ENCODE data around the gene TNP2. TPM values are rescaled to one million over a fixed set of nuclear protein-coding genes. Genes with fewer than 3 reads are reported as not detected.

TNP2 gene
- total and polyA plus RNA-seq, 9 of the 15 experiments (the other 6 are each of a cell fraction or from before 2014, with no cell fraction given): not detected

DNA sequence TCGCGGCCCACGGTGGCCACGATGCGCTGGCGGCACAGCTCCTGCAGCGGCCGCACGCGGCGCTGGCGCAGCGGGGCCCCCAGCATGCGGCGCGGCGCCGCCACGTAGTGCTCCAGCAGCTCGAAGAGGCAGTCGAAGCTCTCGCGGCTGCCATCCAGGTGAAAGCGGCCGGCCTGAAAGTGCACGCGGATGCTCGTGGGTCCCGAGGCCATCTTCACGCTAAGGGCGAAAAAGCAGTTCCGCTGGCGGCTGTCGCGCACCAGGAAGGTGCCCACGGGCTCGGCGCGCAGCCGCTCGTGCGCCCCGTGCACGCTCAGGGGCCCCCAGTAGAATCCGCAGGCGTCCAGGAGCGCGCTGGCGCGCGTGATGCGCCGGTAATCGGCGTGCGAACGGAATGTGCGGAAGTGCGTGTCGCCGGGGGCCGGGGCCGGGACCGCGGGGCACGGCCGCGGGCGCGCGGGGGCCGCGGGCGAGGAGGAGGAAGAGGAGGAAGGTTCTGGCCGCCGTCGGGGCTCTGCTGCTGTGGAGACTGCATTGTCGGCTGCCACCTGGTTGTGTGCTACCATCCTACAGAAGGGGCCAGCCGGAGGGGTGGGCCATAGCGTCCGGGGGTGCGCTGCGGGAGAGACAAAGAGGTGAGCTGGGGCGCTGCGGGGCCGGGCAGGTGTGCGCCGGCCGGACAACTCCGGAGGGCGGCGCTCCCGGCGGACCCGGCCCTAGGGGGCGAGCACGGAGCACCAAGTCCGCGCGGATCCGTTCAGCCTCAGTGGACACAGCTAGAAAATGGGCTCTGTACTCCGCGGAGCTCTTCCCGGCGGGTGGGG is 14.0 kb downstream of the TNP2 start (continued):
- TF ChIP-seq BCLAF1 (IDR thresholded peaks at IDR 0.05; ENCODE audit: borderline replicate concordance in 1 of 2, control insufficient read depth in 1 of 2, low read depth in 2 of 2, low read length in 1 of 2) (no peak), ZC3H8 (IDR thresholded peaks at IDR 0.05) (no peak), ZNF23 (CRISPR knock-in tag; IDR thresholded peaks at IDR 0.05) (no peak), CAMTA2 (CRISPR knock-in tag; conservative IDR thresholded peaks at IDR 0.05) (0 out of 2 replicates have a peak, but pooled peaks have one; percentile 52), CCAR2 (IDR thresholded peaks at IDR 0.05; ENCODE audit: low read depth, low read length) (no peak), ZNF217 (CRISPR knock-in tag; IDR thresholded peaks at IDR 0.05) (no peak), DIDO1 (tag; IDR thresholded peaks at IDR 0.05; ENCODE audit: low read depth) (no peak)
- TF ChIP-seq, protein P1, sequence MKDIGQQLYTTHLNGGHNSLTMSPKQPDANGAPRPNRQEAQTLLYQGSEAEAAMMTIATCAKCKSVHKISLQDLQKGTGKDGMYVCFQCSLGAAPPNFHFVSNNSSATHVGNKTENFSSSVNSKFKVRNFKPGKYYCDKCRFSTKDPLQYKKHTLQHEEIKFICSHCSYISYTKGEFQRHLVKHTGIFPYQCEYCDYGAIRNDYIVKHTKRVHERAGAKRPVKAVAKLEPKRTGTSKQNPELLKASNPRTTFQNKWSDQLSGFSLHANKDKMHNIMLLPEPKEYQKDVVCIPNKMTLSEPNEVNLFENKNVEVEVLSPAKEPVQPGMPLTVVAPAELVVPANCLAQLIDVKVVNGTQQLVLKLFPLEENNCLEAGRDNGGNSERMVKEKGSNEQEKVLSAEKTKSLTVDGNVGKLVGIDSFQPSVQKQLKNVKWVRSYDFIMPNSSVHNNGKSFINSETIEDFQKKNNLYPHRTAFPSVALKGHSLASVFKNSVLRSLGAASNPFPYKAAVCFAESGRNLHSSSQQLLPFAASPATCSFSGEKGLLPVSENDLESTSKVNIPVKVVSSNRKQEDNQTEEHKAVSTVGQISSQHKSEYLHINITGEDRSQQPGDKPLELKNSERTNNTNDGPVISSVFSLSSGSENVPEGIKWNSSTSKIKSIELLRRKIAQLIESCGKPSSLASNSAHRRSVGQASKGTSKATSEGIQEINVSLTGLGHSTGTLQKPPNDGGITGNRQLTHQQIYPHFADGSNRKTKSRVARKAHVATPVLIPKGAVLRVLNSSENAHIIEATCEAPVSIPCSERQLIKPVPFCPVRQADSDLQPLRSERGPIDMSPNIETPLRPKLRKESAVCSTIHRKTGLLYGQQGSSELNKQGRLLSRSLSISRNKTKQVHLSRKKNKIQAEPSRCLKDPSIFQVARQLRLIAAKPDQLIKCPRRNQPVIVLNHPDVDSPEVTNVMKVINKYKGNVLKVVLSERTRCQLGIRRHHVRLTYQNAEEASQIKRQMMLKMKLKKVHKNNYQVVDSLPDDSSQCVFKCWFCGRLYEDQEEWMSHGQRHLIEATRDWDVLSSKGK (CRISPR knock-in tag; IDR thresholded peaks at IDR 0.05): no peak
- TF ChIP-seq, protein P2, sequence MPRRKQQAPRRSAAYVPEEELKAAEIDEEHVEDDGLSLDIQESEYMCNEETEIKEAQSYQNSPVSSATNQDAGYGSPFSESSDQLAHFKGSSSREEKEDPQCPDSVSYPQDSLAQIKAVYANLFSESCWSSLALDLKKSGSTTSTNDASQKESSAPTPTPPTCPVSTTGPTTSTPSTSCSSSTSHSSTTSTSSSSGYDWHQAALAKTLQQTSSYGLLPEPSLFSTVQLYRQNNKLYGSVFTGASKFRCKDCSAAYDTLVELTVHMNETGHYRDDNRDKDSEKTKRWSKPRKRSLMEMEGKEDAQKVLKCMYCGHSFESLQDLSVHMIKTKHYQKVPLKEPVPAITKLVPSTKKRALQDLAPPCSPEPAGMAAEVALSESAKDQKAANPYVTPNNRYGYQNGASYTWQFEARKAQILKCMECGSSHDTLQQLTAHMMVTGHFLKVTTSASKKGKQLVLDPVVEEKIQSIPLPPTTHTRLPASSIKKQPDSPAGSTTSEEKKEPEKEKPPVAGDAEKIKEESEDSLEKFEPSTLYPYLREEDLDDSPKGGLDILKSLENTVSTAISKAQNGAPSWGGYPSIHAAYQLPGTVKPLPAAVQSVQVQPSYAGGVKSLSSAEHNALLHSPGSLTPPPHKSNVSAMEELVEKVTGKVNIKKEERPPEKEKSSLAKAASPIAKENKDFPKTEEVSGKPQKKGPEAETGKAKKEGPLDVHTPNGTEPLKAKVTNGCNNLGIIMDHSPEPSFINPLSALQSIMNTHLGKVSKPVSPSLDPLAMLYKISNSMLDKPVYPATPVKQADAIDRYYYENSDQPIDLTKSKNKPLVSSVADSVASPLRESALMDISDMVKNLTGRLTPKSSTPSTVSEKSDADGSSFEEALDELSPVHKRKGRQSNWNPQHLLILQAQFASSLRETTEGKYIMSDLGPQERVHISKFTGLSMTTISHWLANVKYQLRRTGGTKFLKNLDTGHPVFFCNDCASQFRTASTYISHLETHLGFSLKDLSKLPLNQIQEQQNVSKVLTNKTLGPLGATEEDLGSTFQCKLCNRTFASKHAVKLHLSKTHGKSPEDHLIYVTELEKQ (CRISPR knock-in tag; IDR thresholded peaks at IDR 0.05): no peak
- TF ChIP-seq, protein P3, sequence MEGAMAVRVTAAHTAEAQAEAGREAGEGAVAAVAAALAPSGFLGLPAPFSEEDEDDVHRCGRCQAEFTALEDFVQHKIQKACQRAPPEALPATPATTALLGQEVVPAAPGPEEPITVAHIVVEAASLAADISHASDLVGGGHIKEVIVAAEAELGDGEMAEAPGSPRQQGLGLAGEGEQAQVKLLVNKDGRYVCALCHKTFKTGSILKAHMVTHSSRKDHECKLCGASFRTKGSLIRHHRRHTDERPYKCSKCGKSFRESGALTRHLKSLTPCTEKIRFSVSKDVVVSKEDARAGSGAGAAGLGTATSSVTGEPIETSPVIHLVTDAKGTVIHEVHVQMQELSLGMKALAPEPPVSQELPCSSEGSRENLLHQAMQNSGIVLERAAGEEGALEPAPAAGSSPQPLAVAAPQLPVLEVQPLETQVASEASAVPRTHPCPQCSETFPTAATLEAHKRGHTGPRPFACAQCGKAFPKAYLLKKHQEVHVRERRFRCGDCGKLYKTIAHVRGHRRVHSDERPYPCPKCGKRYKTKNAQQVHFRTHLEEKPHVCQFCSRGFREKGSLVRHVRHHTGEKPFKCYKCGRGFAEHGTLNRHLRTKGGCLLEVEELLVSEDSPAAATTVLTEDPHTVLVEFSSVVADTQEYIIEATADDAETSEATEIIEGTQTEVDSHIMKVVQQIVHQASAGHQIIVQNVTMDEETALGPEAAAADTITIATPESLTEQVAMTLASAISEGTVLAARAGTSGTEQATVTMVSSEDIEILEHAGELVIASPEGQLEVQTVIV (CRISPR knock-in tag; IDR thresholded peaks at IDR 0.05; ENCODE audit: borderline replicate concordance): no peak
- TF ChIP-seq, protein P4, sequence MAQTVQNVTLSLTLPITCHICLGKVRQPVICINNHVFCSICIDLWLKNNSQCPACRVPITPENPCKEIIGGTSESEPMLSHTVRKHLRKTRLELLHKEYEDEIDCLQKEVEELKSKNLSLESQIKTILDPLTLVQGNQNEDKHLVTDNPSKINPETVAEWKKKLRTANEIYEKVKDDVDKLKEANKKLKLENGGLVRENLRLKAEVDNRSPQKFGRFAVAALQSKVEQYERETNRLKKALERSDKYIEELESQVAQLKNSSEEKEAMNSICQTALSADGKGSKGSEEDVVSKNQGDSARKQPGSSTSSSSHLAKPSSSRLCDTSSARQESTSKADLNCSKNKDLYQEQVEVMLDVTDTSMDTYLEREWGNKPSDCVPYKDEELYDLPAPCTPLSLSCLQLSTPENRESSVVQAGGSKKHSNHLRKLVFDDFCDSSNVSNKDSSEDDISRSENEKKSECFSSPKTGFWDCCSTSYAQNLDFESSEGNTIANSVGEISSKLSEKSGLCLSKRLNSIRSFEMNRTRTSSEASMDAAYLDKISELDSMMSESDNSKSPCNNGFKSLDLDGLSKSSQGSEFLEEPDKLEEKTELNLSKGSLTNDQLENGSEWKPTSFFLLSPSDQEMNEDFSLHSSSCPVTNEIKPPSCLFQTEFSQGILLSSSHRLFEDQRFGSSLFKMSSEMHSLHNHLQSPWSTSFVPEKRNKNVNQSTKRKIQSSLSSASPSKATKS (CRISPR knock-in tag; IDR thresholded peaks at IDR 0.05): no peak

Data from K562 (cell line).